Ascending aorta (tissue), 2 donors: Measurements from ENCODE around the gene RACGAP1. TPM values are rescaled to one million over a fixed set of nuclear protein-coding genes. Genes with fewer than 3 reads are reported as not detected.

Experiments
- DNase-seq, 2 donors: peaks; one replicate each; pipeline ENCODE4 v3.0.0-alpha.2; 2019; ENCODE audit warnings: low spot score in 2 of 2
- H3K27ac ChIP-seq, 2 donors: fragments of 200-600 bp; sonication (generic); one replicate each; pipeline ENCODE4 v1.5.1; 2016 to 2017; ENCODE audit warnings: mild to moderate bottlenecking in 1 of 2
- H3K27me3 ChIP-seq: fragments of 200-600 bp; sonication (generic); one replicate; pipeline ENCODE4 v1.5.1; 2017
- H3K36me3 ChIP-seq, 2 donors: fragments of 200-600 bp; sonication (generic); one replicate each; pipeline ENCODE4 v1.5.1; 2016
- H3K4me1 ChIP-seq, 2 donors: fragments of 200-600 bp; sonication (generic); one replicate each; pipeline ENCODE4 v1.5.1; 2016 to 2017; ENCODE audit warnings: mild to moderate bottlenecking in 1 of 2
- H3K4me3 ChIP-seq, 2 donors: fragments of 200-600 bp; sonication (generic); one replicate each; pipeline ENCODE4 v1.5.1; 2016 to 2017; ENCODE audit warnings: mild to moderate bottlenecking in 1 of 2
- H3K9me3 ChIP-seq, 2 donors: fragments of 200-600 bp; sonication (generic); one replicate each; pipeline ENCODE4 v1.5.1; 2016
- intact Hi-C: fragments of 100-400 bp; cut with DNase I; formaldehyde crosslinking; loops from one replicate; pipeline ENCODE4 v1.15.1; 2023
- total RNA-seq: library from RNA; depleted of rRNA; stranded (reverse); fragments of >200 nt; gene quantifications from one replicate; pipeline ENCODE4 v1.1.0, GENCODE V29; 2016
- TF ChIP-seq, protein P1 (sequence below), 3 experiments: fragments of 200-600 bp in 2 of 3; fragments of 450-650 bp in 1 of 3; sonication (generic) in 2 of 3; IDR thresholded peaks; one replicate each; pipeline ENCODE4 v1.5.1; 2016 to 2019; ENCODE audit warnings: antibody characterized with exemption in 3 of 3, mild to moderate bottlenecking in 1 of 3, moderate library complexity in 1 of 3

The RACGAP1 gene
- total RNA-seq, 1 donor from 2014 or later = 5.1 TPM

DNA sequence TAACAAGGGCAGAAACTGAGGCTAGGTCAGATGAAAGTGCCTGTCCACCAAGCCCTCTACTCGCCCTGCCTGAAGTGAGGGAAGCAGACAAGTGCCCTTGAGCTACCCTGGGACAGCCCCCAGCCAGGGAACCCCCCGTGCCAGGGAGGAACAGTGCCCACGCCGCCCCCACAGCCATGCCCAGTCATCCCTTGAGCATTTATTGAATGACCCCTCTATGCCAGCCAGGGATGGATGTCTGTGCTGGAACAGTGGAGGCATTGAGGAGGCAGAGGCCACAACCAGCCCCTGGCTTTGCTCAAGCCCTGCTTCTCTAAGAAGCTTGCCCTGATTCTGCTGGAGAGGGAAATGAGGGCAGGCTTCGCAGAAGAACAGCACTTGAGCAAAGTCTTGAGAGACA is 56.3 kb downstream of the RACGAP1 start:
- no peak for DNase-seq
- intact Hi-C loops = loop anchor here (10.0 kb wide), 1 partner anchor 196 kb away; the partner anchor contains the start of gene CERS5
- Histone ChIP-seq H3K27ac (no peak overlapping the region), H3K4me1 (peaks cover 0 to 10% of the 10 kb centered on the region in 2 donors), H3K36me3 (no peaks in the 10 kb centered on the region), H3K27me3 (no peaks in the 10 kb centered on the region), H3K4me3 (no peak overlapping the region), H3K9me3 (no peaks in the 10 kb centered on the region)
- TF ChIP-seq, protein P1, sequence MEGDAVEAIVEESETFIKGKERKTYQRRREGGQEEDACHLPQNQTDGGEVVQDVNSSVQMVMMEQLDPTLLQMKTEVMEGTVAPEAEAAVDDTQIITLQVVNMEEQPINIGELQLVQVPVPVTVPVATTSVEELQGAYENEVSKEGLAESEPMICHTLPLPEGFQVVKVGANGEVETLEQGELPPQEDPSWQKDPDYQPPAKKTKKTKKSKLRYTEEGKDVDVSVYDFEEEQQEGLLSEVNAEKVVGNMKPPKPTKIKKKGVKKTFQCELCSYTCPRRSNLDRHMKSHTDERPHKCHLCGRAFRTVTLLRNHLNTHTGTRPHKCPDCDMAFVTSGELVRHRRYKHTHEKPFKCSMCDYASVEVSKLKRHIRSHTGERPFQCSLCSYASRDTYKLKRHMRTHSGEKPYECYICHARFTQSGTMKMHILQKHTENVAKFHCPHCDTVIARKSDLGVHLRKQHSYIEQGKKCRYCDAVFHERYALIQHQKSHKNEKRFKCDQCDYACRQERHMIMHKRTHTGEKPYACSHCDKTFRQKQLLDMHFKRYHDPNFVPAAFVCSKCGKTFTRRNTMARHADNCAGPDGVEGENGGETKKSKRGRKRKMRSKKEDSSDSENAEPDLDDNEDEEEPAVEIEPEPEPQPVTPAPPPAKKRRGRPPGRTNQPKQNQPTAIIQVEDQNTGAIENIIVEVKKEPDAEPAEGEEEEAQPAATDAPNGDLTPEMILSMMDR (IDR thresholded peaks at IDR 0.05) = no peak

DNA sequence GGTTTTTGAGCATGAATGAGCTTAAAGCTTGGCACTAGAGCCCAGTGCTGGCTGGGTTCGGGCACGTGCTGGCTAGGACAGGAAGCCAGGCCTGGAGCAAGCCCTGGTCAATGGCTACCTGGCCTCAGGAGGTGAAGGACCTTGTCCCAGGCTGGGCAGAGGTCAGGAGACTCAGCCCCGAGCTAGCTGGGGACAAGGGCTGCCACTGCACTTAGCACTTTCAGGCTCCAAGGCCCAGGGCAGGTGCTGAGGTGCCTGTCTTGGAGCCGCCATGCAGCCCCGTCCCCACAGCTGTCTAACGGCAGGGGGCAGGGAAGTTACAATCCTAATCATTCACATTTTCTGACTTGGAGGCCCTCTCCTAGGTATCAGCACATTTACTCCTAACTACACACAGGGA is 56.8 kb downstream of the RACGAP1 start:
- Histone ChIP-seq H3K4me1 (peaks cover 0 to 10% of the 10 kb centered on the region in 2 donors), H3K9me3 (no peaks in the 10 kb centered on the region), H3K4me3 (no peak overlapping the region), H3K27me3 (no peaks in the 10 kb centered on the region), H3K36me3 (no peaks in the 10 kb centered on the region), H3K27ac (no peak overlapping the region)
- no peak for DNase-seq
- intact Hi-C loops = loop anchor here (10.0 kb wide), 1 partner anchor 196 kb away; the partner anchor contains the start of gene CERS5
- TF ChIP-seq, protein P1 (IDR thresholded peaks at IDR 0.05) = no peak

DNA sequence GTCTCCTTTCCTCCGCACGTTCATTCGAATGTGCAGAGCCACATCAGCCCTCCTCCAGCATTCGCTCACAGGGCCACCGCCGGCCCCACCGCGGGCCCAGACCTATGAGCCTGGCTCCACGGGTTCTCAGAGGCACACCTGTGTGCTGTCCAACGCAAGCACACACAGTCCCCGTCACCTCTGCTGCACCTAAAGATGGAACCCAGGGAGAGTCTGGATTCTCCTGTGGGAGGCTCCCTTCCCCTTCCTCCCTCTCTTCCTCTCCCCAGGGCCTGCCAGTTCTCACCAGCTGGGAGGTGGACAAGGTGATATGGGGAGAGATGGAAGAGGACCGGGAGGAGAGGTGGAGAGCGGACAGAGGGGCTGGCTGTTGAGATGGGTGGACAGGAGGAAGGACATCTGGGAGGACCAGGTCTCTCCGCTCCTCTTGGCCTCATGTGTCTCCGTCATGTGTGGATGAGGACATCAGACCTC is 57.5 kb downstream of the RACGAP1 start:
- peaks cover 0 to 12% of the 10 kb centered on the region in 2 donors for H3K4me1 ChIP-seq
- no peaks in the 10 kb centered on the region for H3K9me3 ChIP-seq
- TF ChIP-seq, protein P1 (IDR thresholded peaks at IDR 0.05) = peak in 1 of 3 experiments; percentile 0
- intact Hi-C loops = loop anchor here (2.0 to 10.0 kb wide), 3 partner anchors 89 to 197 kb away; partner anchors contain the start of genes ASIC1 and CERS5
- no peaks in the 10 kb centered on the region for H3K36me3 ChIP-seq
- peak overlapping the region; percentile 44 to 51 for H3K4me3 ChIP-seq
- no peak overlapping the region for H3K27ac ChIP-seq
- DNase-seq = no peak
- no peaks in the 10 kb centered on the region for H3K27me3 ChIP-seq

DNA sequence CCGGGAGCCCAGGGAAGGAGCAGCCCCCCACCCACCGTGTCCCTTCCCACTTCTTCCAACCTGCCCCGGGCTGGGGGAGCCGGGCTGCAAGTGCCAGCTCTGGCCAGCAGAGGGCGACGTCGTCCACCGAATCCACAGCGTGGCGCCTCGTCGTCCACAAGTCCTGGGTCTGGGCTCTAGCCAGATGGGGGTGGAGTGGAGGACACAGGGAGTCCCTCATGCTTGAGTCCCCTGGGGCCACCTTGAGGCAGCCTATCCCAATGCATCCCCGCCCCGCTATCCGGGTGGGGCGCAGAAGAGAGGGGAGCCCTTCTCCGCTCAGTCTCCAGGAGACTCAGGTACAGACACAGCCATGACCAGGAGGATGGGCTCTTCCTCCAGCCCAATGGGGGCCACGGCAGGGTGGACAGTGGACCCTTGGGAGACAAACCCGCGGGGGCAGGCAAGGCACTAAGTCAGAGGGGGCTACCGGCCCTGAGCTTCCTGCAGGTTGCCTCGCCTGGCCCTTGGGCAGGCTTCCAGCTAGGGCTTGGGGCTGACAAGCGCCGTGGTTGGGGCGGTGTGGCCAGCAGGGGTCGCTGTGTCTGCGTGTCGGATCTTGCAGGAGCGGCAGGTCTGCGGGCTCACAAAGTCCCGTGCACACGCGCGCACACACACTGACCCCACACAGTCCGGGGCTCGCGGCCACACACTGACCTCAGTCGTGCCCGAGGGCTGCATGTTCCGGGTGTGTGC is 58.1 kb downstream of the RACGAP1 start:
- Histone ChIP-seq H3K36me3 (no peaks in the 10 kb centered on the region), H3K27me3 (no peaks in the 10 kb centered on the region), H3K27ac (no peak overlapping the region), H3K9me3 (no peaks in the 10 kb centered on the region), H3K4me3 (peak overlapping the region; percentile 44 to 51), H3K4me1 (peaks cover 0 to 17% of the 10 kb centered on the region in 2 donors)
- peak; percentile 36 to 91 for DNase-seq
- TF ChIP-seq, protein P1 (IDR thresholded peaks at IDR 0.05) = peak; percentile 76 to 95 (median 83)
- intact Hi-C loops = loop anchor here (2.0 to 10.0 kb wide), 3 partner anchors 90 to 198 kb away; partner anchors contain the start of genes ASIC1 and CERS5

DNA sequence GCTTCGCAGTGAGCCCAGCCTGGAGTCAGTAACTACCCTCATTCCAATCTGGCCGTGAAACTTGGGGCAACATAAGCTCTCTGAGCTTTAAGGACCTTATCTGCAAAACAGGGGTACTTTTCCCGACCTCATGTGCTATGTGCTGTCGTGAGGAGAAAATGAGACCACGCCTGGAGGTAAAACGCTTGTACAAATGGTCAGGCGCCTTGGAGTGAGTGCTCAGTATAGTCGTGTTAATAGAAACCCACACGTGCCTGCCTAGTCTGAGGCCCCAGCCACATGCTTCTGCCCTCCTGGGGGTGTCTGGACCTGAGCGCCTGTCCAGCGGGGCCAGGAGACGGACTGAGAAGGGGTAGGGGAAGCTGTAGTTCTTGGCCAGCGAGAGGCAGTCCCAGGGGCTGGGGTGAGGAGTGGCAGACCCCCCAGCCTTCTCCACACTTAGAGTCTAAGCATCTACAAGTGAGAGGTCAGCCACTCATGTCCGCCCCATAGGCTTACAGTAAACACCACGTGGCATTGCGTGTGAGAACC is 58.7 kb downstream of the RACGAP1 start:
- intact Hi-C loops = loop anchor here (2.0 to 10.0 kb wide), 3 partner anchors 90 to 198 kb away; partner anchors contain the start of genes ASIC1 and CERS5
- DNase-seq = no peak
- Histone ChIP-seq H3K9me3 (no peaks in the 10 kb centered on the region), H3K27ac (no peak overlapping the region), H3K27me3 (no peaks in the 10 kb centered on the region), H3K36me3 (no peaks in the 10 kb centered on the region), H3K4me3 (no peak overlapping the region), H3K4me1 (peaks cover 0 to 17% of the 10 kb centered on the region in 2 donors)
- TF ChIP-seq, protein P1 (IDR thresholded peaks at IDR 0.05) = no peak
